Measurements from ENCODE around the gene KRT85. TPM values are rescaled to one million over a fixed set of nuclear protein-coding genes. Genes with fewer than 3 reads are reported as not detected.

KRT85 gene
- total RNA-seq, 2 experiments from 2014 or later, result not detected

DNA sequence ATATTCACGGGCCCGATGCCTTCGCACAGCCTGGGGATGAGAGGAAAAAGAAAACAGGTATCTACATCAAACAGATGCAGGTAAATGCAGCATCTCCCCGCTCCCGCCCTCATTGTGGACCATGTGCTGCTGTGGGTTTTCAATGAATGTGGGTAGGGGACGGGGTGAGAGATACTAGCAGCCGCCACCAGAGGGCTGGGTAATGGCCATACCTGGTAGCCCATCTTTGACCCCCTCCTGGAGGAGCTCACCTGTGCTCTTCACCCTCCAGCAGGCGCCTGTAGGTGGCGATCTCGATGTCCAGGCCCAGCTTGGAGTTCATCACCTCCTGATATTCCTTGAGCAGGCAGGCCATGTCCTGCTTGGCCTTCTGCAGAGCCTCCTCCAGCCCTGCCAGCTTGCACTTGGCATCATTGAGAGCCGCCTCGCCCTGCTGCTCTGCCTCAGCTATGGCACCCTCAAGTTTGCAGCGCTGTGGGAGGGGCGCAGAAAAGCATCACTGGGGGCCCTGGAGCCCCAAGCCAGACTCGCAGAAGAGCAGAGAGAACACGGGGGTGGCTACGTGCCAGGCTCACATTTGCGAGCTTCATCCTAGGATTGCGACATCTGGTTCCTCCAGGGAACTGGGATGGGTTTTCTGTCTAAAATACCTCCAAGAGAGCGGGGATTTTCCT is 28.6 kb upstream of the KRT85 start:
- ChIA-PET POLR2A (no interaction called here), CTCF (no interaction called here)

GRCh38 chr12:52394836-52395405 is 27.6 kb upstream of the KRT85 start:
- CTCF ChIA-PET, result no interaction called here
- POLR2A ChIA-PET, result no interaction called here

GRCh38 chr12:52392465-52393007 is 25.3 kb upstream of the KRT85 start:
- ChIA-PET POLR2A (no interaction called here), CTCF (no interaction called here)

GRCh38 chr12:52391618-52392002 is 24.3 kb upstream of the KRT85 start:
- ChIA-PET POLR2A (no interaction called here), CTCF (interaction anchor here (0.6 kb wide), 1 partner anchor 268 kb away, joined by 4 read pairs; no protein-coding TSS in a partner anchor)

GRCh38 chr12:52390739-52391617 is 23.7 kb upstream of the KRT85 start:
- ChIA-PET CTCF (no interaction called here), POLR2A (no interaction called here)

DNA sequence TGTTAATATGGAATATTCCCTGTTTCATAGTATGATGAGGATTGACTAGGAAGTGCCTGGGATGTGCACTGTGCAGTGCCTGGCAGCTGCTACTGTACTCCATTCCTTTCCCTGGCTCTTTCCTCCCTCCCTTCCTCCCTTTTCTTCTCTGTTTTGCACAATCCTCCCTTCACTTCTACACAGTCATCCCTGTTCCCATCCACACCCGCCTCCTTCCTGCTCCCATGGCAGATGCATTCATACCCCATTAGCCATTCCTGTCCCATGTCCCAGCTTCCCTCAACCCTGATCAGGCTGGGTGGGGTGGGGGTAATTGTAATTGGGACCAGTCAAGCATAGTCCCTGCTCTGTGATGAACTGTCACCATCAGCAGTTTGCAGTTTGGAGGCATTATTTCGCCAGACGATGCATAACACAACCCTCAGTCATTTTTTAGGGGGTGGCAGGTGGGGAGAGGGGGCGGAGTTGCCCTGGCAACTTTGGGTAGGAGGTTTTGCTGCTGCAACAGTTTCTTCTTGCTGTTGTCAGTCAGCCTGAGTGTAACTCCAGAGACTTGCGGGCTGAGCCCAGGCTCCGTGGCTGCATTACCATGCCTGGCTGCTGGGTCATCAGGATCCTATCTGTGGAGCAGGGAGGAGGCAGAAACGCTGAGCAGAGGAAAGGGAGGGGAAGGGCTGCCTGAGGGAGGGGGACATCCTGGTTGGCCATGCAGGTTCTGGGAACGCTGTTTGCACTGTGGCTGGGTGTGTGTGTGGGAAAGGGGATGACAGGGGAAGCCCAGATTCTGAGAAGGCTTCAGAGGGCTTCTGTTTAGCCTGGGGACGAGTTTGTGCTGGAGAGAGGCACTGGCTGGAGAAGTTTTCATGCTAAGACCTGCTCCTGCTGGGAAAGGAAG is 22.3 kb upstream of the KRT85 start:
- ChIA-PET POLR2A (no interaction called here), CTCF (no interaction called here)

GRCh38 chr12:52387859-52388258 is 20.6 kb upstream of the KRT85 start:
- ChIA-PET CTCF (no interaction called here), POLR2A (no interaction called here)

DNA sequence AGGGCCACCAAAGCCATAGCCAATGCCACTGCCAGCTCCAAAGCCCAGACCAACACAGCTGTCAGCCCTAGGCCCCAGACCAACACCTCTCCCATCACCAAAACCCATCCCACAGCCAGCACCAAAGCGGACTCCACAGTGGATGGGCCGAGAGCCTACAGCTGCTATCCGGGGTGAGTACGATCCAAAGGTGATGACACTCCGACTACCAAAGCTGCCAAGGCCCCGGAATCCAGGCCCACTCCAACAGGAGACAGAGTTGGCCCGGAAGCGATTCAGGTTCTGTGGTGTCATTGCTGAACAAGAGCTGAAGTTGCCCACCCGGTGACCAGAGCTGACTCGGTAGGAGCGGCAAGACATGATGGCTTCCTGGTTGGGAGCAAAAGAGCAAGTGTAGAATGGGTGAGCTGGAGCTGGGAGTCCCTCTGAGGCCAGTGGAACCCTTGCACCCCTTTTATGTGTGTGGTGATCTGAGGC is 18.0 kb upstream of the KRT85 start, which contains the start of gene KRT84:
KRT84 (minus strand) TSS at position 427 of the 477 bp plus-strand sequence; CDS start at position 360, 67 bp downstream.
- CTCF ChIA-PET, result interaction anchor here (0.6 kb wide), 1 partner anchor 495 kb away, joined by 3 read pairs; no protein-coding TSS in a partner anchor

GRCh38 chr12:52383331-52383730 is 16.1 kb upstream of the KRT85 start:
- ChIA-PET POLR2A (no interaction called here), CTCF (no interaction called here)

More for the DNA sequence above, 18.0 kb upstream of the KRT85 start, which contains the start of gene KRT84:
- POLR2A ChIA-PET, result no interaction called here

DNA sequence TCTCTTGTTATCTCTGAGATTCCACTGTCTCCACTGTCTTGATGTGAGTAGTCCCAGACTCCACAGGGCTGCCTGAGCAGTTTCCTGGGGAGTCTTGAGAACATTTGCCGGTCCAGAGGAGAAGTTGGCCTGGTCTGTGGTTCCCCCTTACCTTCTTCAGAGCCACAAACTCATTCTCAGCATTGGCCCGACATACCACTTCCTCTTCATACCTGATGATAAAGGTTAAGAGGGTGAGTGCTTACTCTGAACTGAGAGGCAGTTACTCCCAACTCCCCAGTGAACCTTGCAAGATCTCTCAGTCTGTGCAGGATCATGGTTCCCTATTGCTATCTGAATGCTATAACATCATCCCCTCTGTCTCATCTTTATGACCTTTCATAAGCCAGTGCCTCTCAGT is 15.6 kb upstream of the KRT85 start:
- ChIA-PET POLR2A (no interaction called here), CTCF (no interaction called here)

DNA sequence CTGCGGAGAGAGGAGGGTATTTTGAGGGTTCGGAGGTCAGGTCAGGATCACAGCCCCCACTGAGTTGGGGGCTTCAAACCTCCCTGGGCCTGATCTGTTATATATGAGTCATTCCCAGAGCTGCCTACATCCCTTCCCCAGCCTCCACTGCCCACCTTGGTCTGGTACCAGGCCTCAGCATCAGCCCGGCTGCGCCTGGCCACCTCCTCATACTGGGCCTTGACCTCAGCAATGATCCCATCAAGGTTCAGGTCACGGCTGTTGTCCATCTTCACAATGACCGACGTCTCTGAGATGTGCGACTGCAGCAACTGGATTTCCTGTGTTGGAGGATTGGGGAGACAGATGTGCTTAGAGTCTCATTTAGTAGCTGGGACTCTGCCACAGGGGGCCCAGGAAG is 13.9 kb upstream of the KRT85 start:
- ChIA-PET POLR2A (no interaction called here), CTCF (no interaction called here)

DNA sequence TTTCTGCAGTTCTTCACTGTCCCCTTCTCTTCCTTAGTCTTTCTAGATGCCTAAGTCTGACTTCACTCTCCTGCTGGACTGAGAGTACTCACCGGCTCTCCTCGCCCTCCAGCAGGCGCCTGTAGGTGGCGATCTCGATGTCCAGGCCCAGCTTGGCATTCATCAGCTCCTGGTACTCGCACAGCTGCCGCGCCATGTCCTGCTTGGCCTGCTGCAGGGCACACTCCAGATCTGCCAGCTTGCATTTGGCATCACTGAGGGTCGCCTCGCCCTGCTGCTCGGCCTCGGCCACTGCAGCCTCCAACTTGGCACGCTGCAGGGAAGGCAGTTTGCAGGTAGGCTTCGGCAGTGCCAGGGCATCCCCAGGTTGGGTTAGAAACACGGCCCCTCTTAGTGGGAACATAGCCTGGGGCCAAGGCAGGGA is 13.0 kb upstream of the KRT85 start:
- POLR2A ChIA-PET, result no interaction called here

DNA sequence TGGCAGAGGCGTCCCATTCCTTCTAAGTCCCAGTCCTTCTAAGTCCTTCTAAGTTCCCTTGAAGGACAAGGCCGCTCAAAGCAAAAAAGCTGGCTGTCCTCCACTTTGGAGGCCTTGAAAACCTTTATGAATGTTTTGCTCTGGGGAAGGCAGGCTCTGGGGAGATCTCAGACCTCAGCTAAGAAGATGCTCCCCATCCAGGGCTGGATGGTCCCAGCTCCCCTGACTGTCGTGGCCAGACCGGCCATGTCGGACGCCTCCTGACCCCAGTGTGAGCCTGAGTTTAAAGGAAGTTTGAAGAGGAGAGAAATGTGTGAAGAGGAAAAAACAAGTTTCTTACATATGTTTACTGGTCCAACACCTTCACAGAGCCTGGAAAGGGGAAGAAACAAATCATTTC is 12.3 kb upstream of the KRT85 start:
- ChIA-PET CTCF (interaction anchor here (0.5 kb wide), 1 partner anchor 102 kb away, joined by 3 read pairs; no protein-coding TSS in a partner anchor), POLR2A (no interaction called here)

More for the DNA sequence above, 13.0 kb upstream of the KRT85 start:
- CTCF ChIA-PET, result interaction anchor here (0.9 kb wide), 1 partner anchor 499 kb away, joined by 3 read pairs; no protein-coding TSS in a partner anchor

- POLR2A ChIA-PET, result no interaction called here
- CTCF ChIA-PET, result no interaction called here
These were observed 10.8 kb upstream of the KRT85 start for GRCh38 chr12:52378091-52378490.

DNA sequence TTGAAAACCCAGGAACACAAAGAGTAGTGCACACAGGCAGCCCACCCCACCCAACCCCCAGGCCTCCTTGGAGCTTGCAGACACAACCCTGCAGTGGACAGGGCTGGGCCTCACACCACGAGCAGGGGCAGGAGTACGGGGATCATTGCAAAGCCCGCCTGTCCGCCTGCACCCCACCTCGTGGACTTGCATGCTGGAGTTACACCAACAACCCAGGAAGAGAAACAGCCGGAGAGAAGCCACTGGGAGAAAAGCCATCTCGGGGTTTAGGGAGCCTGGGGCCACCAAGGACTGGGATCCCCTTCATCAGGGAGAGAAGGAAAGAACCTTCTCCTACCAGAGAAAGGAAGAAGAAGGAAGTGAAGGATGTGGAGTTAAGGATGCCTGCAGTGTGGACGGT is 10.0 kb upstream of the KRT85 start:
- POLR2A ChIA-PET, result no interaction called here
- CTCF ChIA-PET, result no interaction called here

- ChIA-PET CTCF (interaction anchor here (1.0 to 2.1 kb wide), 5 partner anchors 14 to 507 kb away, joined by 3 to 7 read pairs (median 4); no protein-coding TSS in a partner anchor), POLR2A (no interaction called here)
These were observed 5.2 kb upstream of the KRT85 start for GRCh38 chr12:52372216-52373154.

- CTCF ChIA-PET, result interaction anchor here (1.4 to 2.1 kb wide), 2 partner anchors 44 to 508 kb away, joined by 4 to 7 read pairs; no protein-coding TSS in a partner anchor
- POLR2A ChIA-PET, result no interaction called here
These were observed 4.4 kb upstream of the KRT85 start for GRCh38 chr12:52371716-52372115.

Measured in activated CD8-positive, alpha-beta memory T cell treated with anti-CD3 and anti-CD28 coated beads for 36 hours (primary cell).